HCT116 (cell line): ENCODE measurements around the gene SPATA7. TPM values are rescaled to one million over a fixed set of nuclear protein-coding genes. Genes with fewer than 3 reads are reported as not detected.

Experiments used
- ATAC-seq: fragments of 200-7000 bp; cut with Tn5 transposase; 2 replicates; pipeline ENCODE4 v1.9.1; 2020; ENCODE audit warnings: mild to moderate bottlenecking, moderate library complexity
- BruUV-seq: library from RNA; stranded (reverse); fragments of 400-500 nt; replicated peaks from 2 replicates; lab custom pipeline; 2021; lab: Mats Ljungman, UMichigan
- CTCF ChIA-PET: fragments of 300-600 bp; sonication (Branson Sonifier 250); formaldehyde crosslinking; loops from one replicate; lab custom pipeline; 2021; ENCODE audit warnings: antibody characterized with exemption; lab: Charles Lee
- POLR2A ChIA-PET: fragments of 300-600, 350-600 bp; sonication (Branson Sonifier 250); formaldehyde crosslinking; loops from one replicate; lab custom pipeline; 2021; ENCODE audit warnings: antibody characterized with exemption; lab: Charles Lee
- RAD21 ChIA-PET, 2 experiments: fragments of 300-600 bp; sonication (Branson Sonifier 250); formaldehyde crosslinking; loops; one replicate each; lab custom pipeline; 2023; ENCODE audit warnings: low total read pairs in 2 of 2; ENCODE audit not compliant: uncharacterized antibody in 2 of 2, unreplicated experiment in 2 of 2, low non-redundant PET in 1 of 2; lab: Charles Lee
- DNase-seq: peaks from one replicate; pipeline ENCODE4 v3.0.0-alpha.2; 2010; ENCODE audit warnings: low read depth, low spot score
- H2AFZ ChIP-seq: fragments of 200-600 bp; shearing (Covaris generic), sonication (generic); 2 replicates; pipeline ENCODE4 v1.6.1; 2017; ENCODE audit warnings: low read depth, mixed run types, mixed read lengths, antibody characterized with exemption, low read length; ENCODE audit not compliant: poor library complexity, severe bottlenecking
- H3K27ac ChIP-seq: 2 replicates; pipeline ENCODE4 v1.5.1; 2012; ENCODE audit warnings: low read depth, low read length
- H3K27me3 ChIP-seq: fragments of 200-600 bp; sonication (generic); 2 replicates; pipeline ENCODE4 v1.6.1; 2016; ENCODE audit warnings: mixed run types, low read length, mixed read lengths; ENCODE audit not compliant: insufficient read depth
- H3K36me3 ChIP-seq, 2 experiments: fragments of 200-500 bp in 1 of 2; fragments of 200-600 bp in 1 of 2; sonication (Bioruptor generic) in 1 of 2; sonication (generic) in 1 of 2; 2 replicates each; pipeline versions ENCODE4 v1.5.1 to v1.6.1; 2014 to 2016; ENCODE audit warnings: low read length in 2 of 2, inconsistent platforms in 1 of 2, mixed read lengths in 1 of 2, mixed run types in 1 of 2; ENCODE audit not compliant: insufficient read depth in 2 of 2, control insufficient read depth in 1 of 2
- H3K4me1 ChIP-seq, 2 experiments: fragments of 200-600 bp in 1 of 2; sonication (generic) in 1 of 2; 2 replicates each; pipeline versions ENCODE4 v1.5.1 to v1.6.1; 2012 to 2017; ENCODE audit warnings: low read length in 2 of 2, inconsistent platforms in 1 of 2, mild to moderate bottlenecking in 1 of 2, mixed read lengths in 1 of 2, mixed run types in 1 of 2, moderate library complexity in 1 of 2; ENCODE audit not compliant: insufficient read depth in 2 of 2, control insufficient read depth in 1 of 2
- H3K4me2 ChIP-seq: fragments of 200-600 bp; sonication (generic); 2 replicates; pipeline ENCODE4 v1.6.1; 2017; ENCODE audit warnings: mixed run types, low read length, mixed read lengths
- H3K4me3 ChIP-seq, 2 experiments: fragments of 200-600 bp in 1 of 2; sonication (generic) in 1 of 2; replicated peaks in 1 of 2; 2 replicates each; pipeline ENCODE4 v1.5.1; 2011 to 2016; ENCODE audit warnings: low read length in 2 of 2, control low read depth in 1 of 2, low read depth in 1 of 2, mild to moderate bottlenecking in 1 of 2, mixed read lengths in 1 of 2, mixed run types in 1 of 2
- H3K79me2 ChIP-seq: fragments of 200-600 bp; sonication (generic); 2 replicates; pipeline ENCODE4 v1.6.1; 2017; ENCODE audit warnings: mild to moderate bottlenecking, mixed run types, low read length, moderate library complexity, mixed read lengths; ENCODE audit not compliant: insufficient read depth
- H3K9ac ChIP-seq: fragments of 200-600 bp; sonication (generic); 2 replicates; pipeline ENCODE4 v1.6.1; 2016; ENCODE audit warnings: low read length, mixed read lengths
- H3K9me2 ChIP-seq: fragments of 200-600 bp; sonication (generic), shearing (Covaris generic); 2 replicates; pipeline ENCODE4 v1.6.1; 2017; ENCODE audit warnings: mixed run types, mild to moderate bottlenecking, moderate library complexity; ENCODE audit not compliant: insufficient read depth
- H3K9me3 ChIP-seq, 2 experiments: fragments of 200-500 bp in 1 of 2; fragments of 200-600 bp in 1 of 2; sonication (Bioruptor generic) in 1 of 2; sonication (generic) in 1 of 2; 2 replicates each; pipeline ENCODE4 v1.6.1; 2014 to 2017; ENCODE audit warnings: low read length in 2 of 2, mixed read lengths in 2 of 2, inconsistent platforms in 1 of 2, low read depth in 1 of 2, mild to moderate bottlenecking in 1 of 2, mixed run types in 1 of 2, moderate library complexity in 1 of 2; ENCODE audit not compliant: control insufficient read depth in 1 of 2, insufficient read depth in 1 of 2
- H4K20me1 ChIP-seq: fragments of 200-600 bp; sonication (generic), shearing (Covaris generic); 2 replicates; pipeline ENCODE4 v1.6.1; 2017; ENCODE audit warnings: mixed run types, mild to moderate bottlenecking, moderate library complexity; ENCODE audit not compliant: insufficient read depth
- CBX3 ChIP-seq: IDR thresholded peaks from 2 replicates; pipeline ENCODE4 v1.6.1; 2012; ENCODE audit warnings: low read depth
- EGR1 ChIP-seq: IDR thresholded peaks from 2 replicates; pipeline ENCODE4 v1.6.1; 2012; ENCODE audit warnings: low read depth
- EZH2 ChIP-seq: fragments of 200-600 bp; sonication (generic); IDR thresholded peaks from 2 replicates; pipeline ENCODE4 v1.6.1; 2017; ENCODE audit warnings: antibody characterized with exemption, mixed run types
- EZH2phosphoT487 ChIP-seq: fragments of 200-600 bp; IDR thresholded peaks from 2 replicates; pipeline ENCODE4 v1.6.1; 2018; ENCODE audit warnings: antibody characterized with exemption, borderline replicate concordance
- FOSL1 ChIP-seq: IDR thresholded peaks from 2 replicates; pipeline ENCODE4 v1.6.1; 2012; ENCODE audit warnings: low read depth
- JUND ChIP-seq: IDR thresholded peaks from 2 replicates; pipeline ENCODE4 v1.6.1; 2012
- POLR2A ChIP-seq: IDR thresholded peaks from 2 replicates; pipeline ENCODE4 v1.7.0; 2011; ENCODE audit warnings: borderline replicate concordance; ENCODE audit not compliant: insufficient read depth, insufficient read length; ENCODE audit errors: extremely low read depth
- POLR2AphosphoS5 ChIP-seq: IDR thresholded peaks from 2 replicates; pipeline ENCODE4 v1.6.1; 2011; ENCODE audit warnings: mild to moderate bottlenecking, low read depth, low read length, moderate library complexity
- SIN3A ChIP-seq: IDR thresholded peaks from 2 replicates; pipeline ENCODE4 v1.6.1; 2012; ENCODE audit warnings: low read depth
- SRF ChIP-seq: IDR thresholded peaks from 2 replicates; pipeline ENCODE4 v1.6.1; 2012; ENCODE audit warnings: low read depth
- TCF7L2 ChIP-seq: IDR thresholded peaks from 2 replicates; pipeline ENCODE4 v1.7.0; 2011; ENCODE audit warnings: borderline replicate concordance, inconsistent platforms; ENCODE audit not compliant: insufficient read depth, insufficient read length; ENCODE audit errors: extremely low read depth
- ZBTB33 ChIP-seq: IDR thresholded peaks from 2 replicates; pipeline ENCODE4 v1.6.1; 2011; ENCODE audit warnings: mild to moderate bottlenecking, low read length, moderate library complexity; ENCODE audit not compliant: insufficient replicate concordance; ENCODE audit errors: extremely low read depth
- ZNF274 ChIP-seq: fragments of 200-500 bp; sonication (Bioruptor generic); IDR thresholded peaks from 2 replicates; pipeline ENCODE4 v1.6.1; 2014; ENCODE audit warnings: mild to moderate bottlenecking, low read depth, low read length, inconsistent platforms
- intact Hi-C: fragments of 100-400 bp; cut with micrococcal nuclease; formaldehyde crosslinking; loops from 2 replicates; pipeline ENCODE4 v1.10.0; 2022
- total RNA-seq: library from RNA; stranded (reverse); gene quantifications from one replicate; pipeline ENCODE4 v1.2.1, GENCODE V29; 2021; ENCODE audit not compliant: unreplicated experiment

SPATA7 gene
- total RNA-seq, 1 experiment from 2014 or later, result 6.2 TPM

- ChIA-PET POLR2A (no interaction called here), RAD21 (no interaction called here)
- Histone ChIP-seq H3K4me1 (no peaks in the 10 kb centered on the region), H3K27me3 (peaks cover 7% of the 10 kb centered on the region; the same call in 1 of the 2 replicates), H3K79me2 (no peaks in the 10 kb centered on the region), H3K36me3 (no peaks in the 10 kb centered on the region), H3K9me2 (no peaks in the 10 kb centered on the region)
- ATAC-seq, result no peak
- BruUV-seq, result no TSS peak
- intact Hi-C loops, result no loop called here
- TF ChIP-seq ZNF274 (no peak), POLR2AphosphoS5 (no peak), EZH2phosphoT487 (no peak), SRF (no peak), POLR2A (no peak), EGR1 (no peak), CBX3 (no peak), TCF7L2 (no peak), FOSL1 (no peak), JUND (no peak), SIN3A (no peak), ZBTB33 (no peak), EZH2 (no peak)
- TF ChIP-seq, all 23 proteins: peak for 0
- CTCF ChIA-PET, result interaction anchor here (0.6 kb wide), 1 partner anchor 196 kb away, joined by 3 read pairs; no protein-coding TSS in a partner anchor
- Histone ChIP-seq H3K4me2 (no peak overlapping the region), H3K27ac (no peak overlapping the region), H2AFZ (no peak overlapping the region), H3K9ac (no peak overlapping the region), H4K20me1 (no peaks in the 10 kb centered on the region), H3K4me3 (no peak overlapping the region), H3K9me3 (no peaks in the 10 kb centered on the region)
- no peak for DNase-seq
These were observed 20.6 kb upstream of the SPATA7 start for GRCh38 chr14:88364710-88365413.
